ENCODE data around the gene ZNF735. TPM values are rescaled to one million over a fixed set of nuclear protein-coding genes. Genes with fewer than 3 reads are reported as not detected.

The ZNF735 gene
- total RNA-seq, 2 donors from 2014 or later = not detected

Other genes with a start within 250 kb of the ZNF735 start
- not detected for gene ZNF722, start 208.4 kb upstream of the ZNF735 start, total RNA-seq
- 1 to 10 TPM; 3.7 to 5.0 TPM for gene ZNF727, start 161.8 kb upstream of the ZNF735 start, total RNA-seq
- gene ZNF679, start 21.3 kb downstream of the ZNF735 start, total RNA-seq = not detected
- gene ZNF736, start 106.8 kb downstream of the ZNF735 start, total RNA-seq = 10 to 100 TPM; 14.2 to 17.1 TPM